IPS DF 19.7 (cell line): ENCODE results near the gene RHNO1.
"Not testable (repeated sequence)": the region's sequence is repeated elsewhere in the genome, so short reads cannot be mapped to it uniquely, and the experiment has no call there.

Experiments
- DNase-seq: peaks from one replicate; pipeline ENCODE4 v3.0.0-alpha.2; 2013; ENCODE audit warnings: low read depth, low spot score

RHNO1 gene

GRCh38 chr12:2858334-2858733 lies 18.7 kb upstream of the RHNO1 start:
- DNase-seq: no peak

DNA sequence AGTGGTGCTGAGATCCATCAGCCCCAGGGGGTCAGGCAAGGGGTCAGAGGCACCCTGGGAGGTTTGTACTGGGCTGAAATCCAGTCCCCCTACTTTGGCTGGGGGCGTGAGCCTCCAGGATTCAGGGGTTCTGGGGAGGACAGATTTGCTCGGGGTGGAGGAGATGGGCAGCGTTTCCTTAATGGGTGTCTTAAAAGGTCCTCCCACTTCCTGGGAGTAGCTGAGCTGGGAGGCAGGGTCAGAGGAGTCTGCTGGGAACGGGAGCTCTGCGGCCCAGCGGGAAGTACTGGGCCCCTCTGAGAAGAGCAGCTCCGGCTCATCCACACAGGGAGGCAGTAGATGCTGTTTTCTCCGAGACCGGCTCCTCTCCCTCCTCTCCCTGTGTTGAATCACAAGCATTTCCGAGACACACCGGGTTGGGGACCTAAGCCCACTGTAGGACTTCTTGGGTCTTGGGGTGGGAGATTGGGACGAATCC lies 18.0 kb upstream of the RHNO1 start:
- no peak for DNase-seq

GRCh38 chr12:2860170-2860569 lies 16.9 kb upstream of the RHNO1 start:
- no peak for DNase-seq

DNA sequence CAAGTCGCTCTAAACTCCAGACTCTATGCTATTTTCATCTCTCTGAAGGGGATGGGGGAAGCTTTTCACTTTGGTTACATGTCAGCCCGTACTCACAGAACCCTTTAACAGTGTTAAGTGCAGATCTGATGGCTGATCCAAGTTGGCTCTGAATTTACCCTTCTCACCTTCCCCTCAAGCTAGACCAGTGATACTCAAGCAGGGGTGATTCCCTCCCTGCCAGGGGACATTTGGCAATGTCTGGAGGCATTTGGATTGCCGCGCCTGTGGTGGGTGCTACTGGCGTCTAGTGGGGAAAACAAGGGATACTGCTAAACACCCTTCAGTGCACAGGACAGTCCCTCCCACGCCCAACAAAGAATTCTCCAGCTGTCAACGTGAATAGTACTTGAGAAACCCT lies 14.1 kb upstream of the RHNO1 start:
- no peak for DNase-seq

- DNase-seq: not testable (repeated sequence)
Measured at GRCh38 chr12:2863402-2863801, 13.6 kb upstream of the RHNO1 start.

- DNase-seq: no peak
Measured at GRCh38 chr12:2864198-2864597, 12.8 kb upstream of the RHNO1 start.

- DNase-seq: not testable (repeated sequence)
Measured at GRCh38 chr12:2868986-2869632, 7.9 kb upstream of the RHNO1 start.

DNA sequence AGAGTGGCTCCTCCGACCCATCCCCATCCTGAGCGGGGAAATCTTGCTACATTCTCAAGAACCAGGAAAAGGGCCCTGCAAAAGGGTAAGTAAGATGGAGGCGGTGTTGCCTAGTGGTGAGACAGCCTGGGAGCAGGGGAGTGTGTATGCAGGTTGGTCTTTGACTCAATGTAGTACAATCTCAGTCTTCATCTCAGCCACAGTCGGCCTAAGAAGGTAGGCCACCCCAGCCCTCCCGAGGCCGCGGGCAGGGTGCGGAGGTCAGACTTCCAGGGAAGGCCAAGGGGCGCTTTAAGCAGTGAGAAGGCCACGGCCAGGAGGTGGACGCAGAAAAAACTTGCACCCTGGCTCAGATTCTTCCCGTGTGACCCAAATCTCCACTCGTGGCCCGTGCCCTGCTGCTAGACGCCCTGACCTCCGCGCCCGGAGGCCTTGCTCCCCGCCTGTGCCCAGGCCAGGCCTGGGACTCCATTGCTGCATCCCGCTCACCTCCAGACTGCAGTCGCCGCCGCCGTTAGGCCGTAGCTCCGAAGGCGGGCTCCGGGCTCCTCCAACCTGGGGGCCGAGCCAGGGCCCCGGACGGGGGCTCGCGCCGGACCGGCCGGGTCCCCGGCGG lies 484 bp upstream of the RHNO1 start:
- DNase-seq: no peak

- DNase-seq: no peak
Measured at GRCh38 chr12:2877953-2878732, 1.1 kb downstream of the RHNO1 start.

DNA sequence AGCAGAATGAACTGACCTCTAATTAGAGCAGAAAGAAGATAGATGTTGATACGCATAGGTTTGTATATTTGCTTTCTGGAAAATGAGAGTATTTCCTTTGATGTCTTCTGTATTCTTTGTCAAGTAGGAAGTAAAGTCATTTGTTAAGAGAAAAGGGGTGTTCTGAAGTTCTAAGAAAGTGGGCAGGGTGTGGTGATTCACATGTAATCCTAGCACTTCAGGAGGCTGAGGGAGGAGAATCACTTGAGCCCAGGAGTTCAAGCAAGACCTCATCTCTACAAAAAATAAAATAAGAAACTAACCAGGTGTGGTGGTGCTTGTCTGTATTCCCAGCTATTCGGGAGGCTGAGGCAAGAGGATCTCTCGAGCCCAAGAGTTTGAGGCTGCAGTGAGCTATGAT lies 2.8 kb downstream of the RHNO1 start:
- no peak for DNase-seq

GRCh38 chr12:2884810-2885209 lies 7.8 kb downstream of the RHNO1 start:
- DNase-seq: no peak

- DNase-seq: no peak
Measured at GRCh38 chr12:2886768-2887450, 9.9 kb downstream of the RHNO1 start.

- DNase-seq: no peak
Measured at GRCh38 chr12:2890001-2890387, 13.0 kb downstream of the RHNO1 start.

DNA sequence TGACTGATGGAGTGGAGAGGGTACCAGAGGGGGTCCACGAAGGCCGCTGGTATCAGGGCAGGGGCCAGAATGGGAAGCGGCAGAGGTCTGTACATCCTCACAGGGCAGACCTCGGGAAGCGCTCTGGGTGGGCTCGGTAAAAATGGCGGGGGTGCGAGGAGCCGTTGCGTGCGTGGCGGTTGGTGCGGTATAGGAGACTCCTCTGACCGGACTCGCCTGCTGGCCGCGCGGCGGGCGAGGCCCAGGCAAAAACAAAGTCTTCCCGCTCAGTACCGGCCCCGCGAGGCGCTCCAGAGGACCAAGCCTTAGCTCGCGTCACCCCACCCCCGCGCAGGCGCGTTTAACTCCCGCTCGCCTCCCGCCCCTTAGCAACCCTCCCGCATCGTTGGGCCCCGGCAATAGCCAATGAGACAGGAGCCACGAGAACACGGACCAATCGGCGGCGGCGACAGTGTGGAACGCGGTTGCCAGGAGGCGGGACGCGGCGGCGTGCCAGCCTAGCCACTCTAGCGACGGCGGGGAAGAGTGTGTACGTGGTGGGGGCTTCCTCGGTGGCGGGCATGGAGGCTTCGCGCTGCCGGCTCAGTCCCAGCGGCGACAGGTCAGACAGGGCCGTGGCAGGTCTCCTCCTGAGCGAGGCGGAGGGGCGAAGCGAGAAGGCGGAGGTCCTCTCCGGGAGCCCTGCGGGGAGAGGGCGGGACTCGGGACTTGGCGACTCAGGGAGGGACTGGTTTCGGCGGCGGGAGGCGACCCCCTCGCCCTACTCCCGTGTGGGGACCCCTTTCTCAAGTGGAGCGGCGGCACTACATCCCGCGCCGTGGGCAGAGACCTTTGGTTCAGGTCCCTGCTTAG lies 13.6 kb downstream of the RHNO1 start, which contains the start of gene TULP3:
Gene TULP3 (plus strand): TSS at position 504 of the 852 bp plus-strand sequence. CDS start 57 bp downstream, at position 561.
- peak; percentile 80 for DNase-seq

GRCh38 chr12:2891240-2892053 lies 14.4 kb downstream of the RHNO1 start:
- DNase-seq: no peak

DNA sequence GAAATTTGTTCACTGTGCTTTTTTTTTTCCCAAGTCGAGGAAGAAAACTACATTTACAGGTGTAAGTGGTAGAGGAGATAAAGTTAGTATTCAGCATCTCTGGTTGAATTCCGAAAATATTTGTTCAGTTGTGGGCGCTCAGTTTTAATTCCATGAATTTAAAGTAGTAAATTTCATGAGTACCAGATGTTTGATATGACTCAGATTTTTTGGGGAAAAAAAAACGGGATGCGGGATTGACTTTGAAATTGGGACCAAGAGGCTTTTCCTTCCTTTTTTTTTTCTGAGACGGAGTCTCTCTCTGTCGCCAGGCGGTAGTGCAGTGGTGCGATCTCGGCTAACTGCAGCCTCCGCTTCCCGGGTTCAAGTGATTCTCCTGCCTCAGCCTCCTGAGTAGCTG lies 15.2 kb downstream of the RHNO1 start:
- no peak for DNase-seq

- no peak for DNase-seq
Measured at GRCh38 chr12:2893007-2893406, 16.0 kb downstream of the RHNO1 start.

DNA sequence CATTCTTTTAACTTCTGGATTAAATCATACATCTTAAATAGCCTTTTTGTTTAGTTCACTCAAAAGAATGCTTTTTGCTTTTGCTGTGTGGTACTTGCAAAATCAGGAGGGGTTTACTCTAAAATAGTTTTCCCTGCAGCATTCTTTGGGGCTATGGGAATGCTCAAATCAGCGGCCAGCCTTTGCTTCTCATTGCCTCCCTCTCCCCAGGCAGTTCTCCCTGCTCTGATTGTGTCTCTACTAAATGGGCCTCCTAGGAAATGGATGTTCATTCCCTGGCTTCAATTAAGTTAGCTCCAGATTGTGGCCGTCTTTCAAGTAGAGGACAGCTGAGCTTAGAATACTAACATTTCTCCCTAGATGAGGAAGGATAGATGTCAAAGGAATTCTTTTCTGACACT lies 18.0 kb downstream of the RHNO1 start:
- no peak for DNase-seq

- DNase-seq: no peak
Measured at GRCh38 chr12:2895511-2895910, 18.5 kb downstream of the RHNO1 start.

DNA sequence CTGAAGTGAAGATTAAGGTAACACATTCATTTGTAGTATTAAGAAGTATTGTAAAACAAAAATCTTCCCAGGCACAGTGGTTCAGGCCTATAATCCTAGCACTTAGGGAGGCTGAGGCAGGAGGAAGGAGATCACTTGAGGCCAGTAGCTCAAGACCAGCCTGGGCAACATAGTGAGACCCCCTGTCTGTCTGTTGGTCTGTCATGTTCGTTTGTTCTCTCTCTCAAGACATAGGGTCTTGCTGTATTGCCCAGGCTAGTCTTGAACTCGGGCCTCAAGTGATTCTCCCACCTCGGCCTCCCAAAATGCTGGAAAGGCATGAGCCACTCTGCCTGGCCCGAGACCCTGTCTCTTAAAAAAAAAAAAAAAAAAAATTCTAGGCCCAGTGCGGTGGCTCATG lies 20.4 kb downstream of the RHNO1 start:
- no peak for DNase-seq
